ENCODE measurements around the gene ARSG.
"Not testable (repeated sequence)": the region's sequence is repeated elsewhere in the genome, so short reads cannot be mapped to it uniquely, and the experiment has no call there.

DNA sequence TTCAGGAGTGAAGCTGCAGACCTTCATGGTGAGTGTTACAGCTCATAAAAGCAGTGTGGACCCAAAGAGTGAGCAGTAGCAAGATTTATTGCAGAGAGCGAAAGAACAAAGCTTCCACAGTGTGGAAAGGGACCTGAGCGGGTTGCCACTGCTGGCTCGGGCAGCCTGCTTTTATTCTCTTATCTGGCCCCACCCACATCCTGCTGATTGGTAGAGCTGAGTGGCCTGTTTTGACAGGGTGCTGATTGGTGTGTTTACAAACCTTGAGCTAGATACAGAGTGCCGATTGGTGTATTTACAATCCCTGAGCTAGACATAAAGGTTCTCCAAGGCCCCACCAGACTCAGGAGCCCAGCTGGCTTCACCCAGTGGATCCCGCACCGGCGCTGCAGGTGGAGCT, 17.2 kb downstream of the ARSG start:
- TF ChIP-seq POLR2A (IDR thresholded peaks at IDR 0.05; ENCODE audit: low read depth, low read length); RBBP5 (conservative IDR thresholded peaks at IDR 0.05); SIN3A (IDR thresholded peaks at IDR 0.05; ENCODE audit: low read depth, low read length): not testable (repeated sequence)
